ENCODE measurements around the gene RAET1G.

Gene RAET1G

DNA sequence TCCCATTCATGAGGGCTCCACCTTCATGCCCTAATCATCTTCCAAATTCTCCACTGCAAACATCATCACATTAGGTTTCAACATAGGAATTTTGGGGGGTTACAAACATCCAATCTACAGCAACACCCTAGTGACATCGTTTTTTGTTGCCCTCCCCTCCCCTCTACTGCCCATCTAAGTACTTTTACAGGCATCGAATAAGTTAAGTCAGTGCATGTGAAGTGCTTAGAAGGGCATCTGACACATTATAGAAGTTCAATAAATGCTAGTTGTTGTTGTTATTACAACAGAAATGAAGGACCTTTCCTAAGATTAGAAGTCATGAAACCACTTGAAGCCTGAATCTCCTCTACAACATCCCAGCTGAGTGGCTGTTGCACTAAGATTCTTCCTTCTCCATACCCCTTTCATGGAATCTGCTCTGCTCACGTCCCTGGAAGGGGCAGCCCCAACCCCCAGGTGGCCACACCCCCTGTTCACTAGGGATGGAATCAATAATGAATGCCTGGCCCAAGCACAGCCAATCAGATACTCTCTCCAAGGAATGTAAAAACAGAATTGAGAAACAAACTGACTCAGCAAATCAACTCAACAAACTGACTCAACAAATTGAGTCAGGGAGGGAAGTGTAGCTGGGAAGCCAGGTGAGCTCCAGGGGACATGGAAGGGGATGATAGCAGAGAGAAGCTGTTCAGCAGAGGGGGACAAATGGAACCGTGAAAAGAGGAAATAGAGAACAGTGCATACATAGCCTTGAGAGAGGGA lies 54.9 kb downstream of the RAET1G start:
- DNase-seq (ENCODE audit: low read depth): peak; percentile 50
